22Rv1 (cell line): ENCODE measurements around the gene RAP1GAP2.

Experiments
- H3K27ac ChIP-seq: fragments of 450-650 bp; 2 replicates; pipeline ENCODE4 v1.5.1; 2017
- CTCF ChIP-seq: fragments of 450-650 bp; IDR thresholded peaks from 2 replicates; pipeline ENCODE4 v1.5.1; 2017; ENCODE audit warnings: mild to moderate bottlenecking
- ZFX ChIP-seq: fragments of 450-650 bp; IDR thresholded peaks from 2 replicates; pipeline ENCODE4 v1.6.1; 2017; ENCODE audit warnings: antibody characterized with exemption, borderline replicate concordance

RAP1GAP2 gene

GRCh38 chr17:3007651-3008121, 211.4 kb downstream of the RAP1GAP2 start:
- no peak for TF ChIP-seq CTCF
- TF ChIP-seq ZFX: no peak
- no peak overlapping the region for H3K27ac ChIP-seq

- H3K27ac ChIP-seq: no peak overlapping the region
- no peak for TF ChIP-seq CTCF
- TF ChIP-seq ZFX: no peak
Measured at GRCh38 chr17:3008336-3009288, 212.4 kb downstream of the RAP1GAP2 start.

GRCh38 chr17:3009411-3009920, 213.2 kb downstream of the RAP1GAP2 start:
- TF ChIP-seq ZFX (no peak), CTCF (no peak)
- no peak overlapping the region for H3K27ac ChIP-seq

- H3K27ac ChIP-seq: no peak overlapping the region
- TF ChIP-seq ZFX (no peak), CTCF (no peak)
Measured at GRCh38 chr17:3011891-3012290, 215.7 kb downstream of the RAP1GAP2 start.

GRCh38 chr17:3012926-3013581, 216.8 kb downstream of the RAP1GAP2 start:
- no peak overlapping the region for H3K27ac ChIP-seq

GRCh38 chr17:3015890-3016289, 219.7 kb downstream of the RAP1GAP2 start:
- H3K27ac ChIP-seq: no peak overlapping the region
- no peak for TF ChIP-seq ZFX
- TF ChIP-seq CTCF: no peak

More at GRCh38 chr17:3012926-3013581, 216.8 kb downstream of the RAP1GAP2 start:
- TF ChIP-seq ZFX (no peak), CTCF (peak; percentile 63)
